Right atrium auricular region (tissue), 2 donors: Measurements from ENCODE around the gene DNAI4. TPM values are rescaled to one million over a fixed set of nuclear protein-coding genes. Genes with fewer than 3 reads are reported as not detected.
A peak's percentile ranks its signal among the peaks of the same experiment; 100 is the strongest.

Source experiments
- DNase-seq: peaks from one replicate; pipeline ENCODE4 v3.0.0-alpha.2; 2019; ENCODE audit warnings: low spot score
- H3K27ac ChIP-seq, 2 donors: fragments of 200-600 bp; sonication (generic); 1 replicate in 1 of 2; 2 replicates in 1 of 2; pipeline ENCODE4 v1.5.1; 2016 to 2019
- H3K27me3 ChIP-seq, 2 donors: fragments of 200-600 bp; sonication (generic); one replicate each; pipeline versions ENCODE4 v1.5.1 to v1.6.0; 2017 to 2019
- H3K36me3 ChIP-seq: fragments of 200-600 bp; sonication (generic); one replicate; pipeline ENCODE4 v1.5.1; 2016
- H3K4me1 ChIP-seq, 2 donors: fragments of 200-600 bp; sonication (generic); one replicate each; pipeline versions ENCODE4 v1.5.1 to v1.6.0; 2017 to 2019
- H3K4me3 ChIP-seq, 2 donors: fragments of 200-600 bp; sonication (generic); 1 replicate in 1 of 2; 2 replicates in 1 of 2; pipeline ENCODE4 v1.5.1; 2017 to 2019; ENCODE audit warnings: mild to moderate bottlenecking in 1 of 2, moderate library complexity in 1 of 2
- H3K9me3 ChIP-seq, 2 donors: fragments of 200-600 bp; sonication (generic); one replicate each; pipeline ENCODE4 v1.5.1; 2019
- total RNA-seq, 2 donors: library from RNA; depleted of rRNA; stranded (reverse); fragments of >200 nt; gene quantifications; one replicate each; pipeline ENCODE4 v1.1.0, GENCODE V29; 2016
- TF ChIP-seq, protein P1 (sequence below), 2 donors: fragments of 200-600 bp; sonication (generic); IDR thresholded peaks; one replicate each; pipeline ENCODE4 v1.5.1; 2019; ENCODE audit warnings: antibody characterized with exemption in 2 of 2

DNAI4 gene
- total RNA-seq, 2 donors from 2014 or later, result 6.9 to 10.3 TPM

- TF ChIP-seq, protein P1, sequence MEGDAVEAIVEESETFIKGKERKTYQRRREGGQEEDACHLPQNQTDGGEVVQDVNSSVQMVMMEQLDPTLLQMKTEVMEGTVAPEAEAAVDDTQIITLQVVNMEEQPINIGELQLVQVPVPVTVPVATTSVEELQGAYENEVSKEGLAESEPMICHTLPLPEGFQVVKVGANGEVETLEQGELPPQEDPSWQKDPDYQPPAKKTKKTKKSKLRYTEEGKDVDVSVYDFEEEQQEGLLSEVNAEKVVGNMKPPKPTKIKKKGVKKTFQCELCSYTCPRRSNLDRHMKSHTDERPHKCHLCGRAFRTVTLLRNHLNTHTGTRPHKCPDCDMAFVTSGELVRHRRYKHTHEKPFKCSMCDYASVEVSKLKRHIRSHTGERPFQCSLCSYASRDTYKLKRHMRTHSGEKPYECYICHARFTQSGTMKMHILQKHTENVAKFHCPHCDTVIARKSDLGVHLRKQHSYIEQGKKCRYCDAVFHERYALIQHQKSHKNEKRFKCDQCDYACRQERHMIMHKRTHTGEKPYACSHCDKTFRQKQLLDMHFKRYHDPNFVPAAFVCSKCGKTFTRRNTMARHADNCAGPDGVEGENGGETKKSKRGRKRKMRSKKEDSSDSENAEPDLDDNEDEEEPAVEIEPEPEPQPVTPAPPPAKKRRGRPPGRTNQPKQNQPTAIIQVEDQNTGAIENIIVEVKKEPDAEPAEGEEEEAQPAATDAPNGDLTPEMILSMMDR (IDR thresholded peaks at IDR 0.05), result no peak
- no peaks in the 10 kb centered on the region for H3K9me3 ChIP-seq
- no peaks in the 10 kb centered on the region for H3K27me3 ChIP-seq
- H3K27ac ChIP-seq, result peak overlapping the region; percentile 93 to 97
- DNase-seq, result no peak
- no peaks in the 10 kb centered on the region for H3K36me3 ChIP-seq
- H3K4me1 ChIP-seq, result peaks cover 0 to 58% of the 10 kb centered on the region in 2 donors
- H3K4me3 ChIP-seq, result peak overlapping the region; percentile 73 to 83
Observed at GRCh38 chr1:66930823-66931174, 6.1 kb upstream of the DNAI4 start.

GRCh38 chr1:66929999-66930822, 5.6 kb upstream of the DNAI4 start:
- no peaks in the 10 kb centered on the region for H3K27me3 ChIP-seq
- no peaks in the 10 kb centered on the region for H3K36me3 ChIP-seq
- TF ChIP-seq, protein P1 (IDR thresholded peaks at IDR 0.05), result peak; percentile 18 to 68
- peaks cover 0 to 61% of the 10 kb centered on the region in 2 donors for H3K4me1 ChIP-seq
- H3K27ac ChIP-seq, result peak overlapping the region; percentile 93 to 97
- no peaks in the 10 kb centered on the region for H3K9me3 ChIP-seq
- peak; percentile 94 for DNase-seq
- H3K4me3 ChIP-seq, result peak overlapping the region; percentile 73 to 83

GRCh38 chr1:66929691-66929998, 5.0 kb upstream of the DNAI4 start:
- TF ChIP-seq, protein P1 (IDR thresholded peaks at IDR 0.05), result no peak
- H3K9me3 ChIP-seq, result no peaks in the 10 kb centered on the region
- no peaks in the 10 kb centered on the region for H3K36me3 ChIP-seq
- H3K4me1 ChIP-seq, result peaks cover 0 to 61% of the 10 kb centered on the region in 2 donors
- peak overlapping the region; percentile 93 to 97 for H3K27ac ChIP-seq
- H3K27me3 ChIP-seq, result no peaks in the 10 kb centered on the region
- no peak for DNase-seq
- H3K4me3 ChIP-seq, result peak overlapping the region; percentile 73 to 83

- DNase-seq, result no peak
- H3K4me3 ChIP-seq, result peak overlapping the region in 1 of 2 donors; percentile 83
- H3K4me1 ChIP-seq, result peaks cover 0 to 57% of the 10 kb centered on the region in 2 donors
- H3K9me3 ChIP-seq, result no peaks in the 10 kb centered on the region
- H3K27me3 ChIP-seq, result no peaks in the 10 kb centered on the region
- TF ChIP-seq, protein P1 (IDR thresholded peaks at IDR 0.05), result no peak
- H3K36me3 ChIP-seq, result no peaks in the 10 kb centered on the region
- peak overlapping the region; percentile 93 to 97 for H3K27ac ChIP-seq
Observed at GRCh38 chr1:66929146-66929688, 4.6 kb upstream of the DNAI4 start.

- Histone ChIP-seq H3K27ac (no peak overlapping the region), H3K4me1 (peaks cover 0 to 54% of the 10 kb centered on the region in 2 donors), H3K9me3 (no peaks in the 10 kb centered on the region), H3K4me3 (no peak overlapping the region), H3K27me3 (no peaks in the 10 kb centered on the region), H3K36me3 (no peaks in the 10 kb centered on the region)
- no peak for DNase-seq
- TF ChIP-seq, protein P1 (IDR thresholded peaks at IDR 0.05), result no peak
Observed at GRCh38 chr1:66927528-66927927, 2.9 kb upstream of the DNAI4 start.
